Measurements from ENCODE around the gene NRCAM.

NRCAM gene

DNA sequence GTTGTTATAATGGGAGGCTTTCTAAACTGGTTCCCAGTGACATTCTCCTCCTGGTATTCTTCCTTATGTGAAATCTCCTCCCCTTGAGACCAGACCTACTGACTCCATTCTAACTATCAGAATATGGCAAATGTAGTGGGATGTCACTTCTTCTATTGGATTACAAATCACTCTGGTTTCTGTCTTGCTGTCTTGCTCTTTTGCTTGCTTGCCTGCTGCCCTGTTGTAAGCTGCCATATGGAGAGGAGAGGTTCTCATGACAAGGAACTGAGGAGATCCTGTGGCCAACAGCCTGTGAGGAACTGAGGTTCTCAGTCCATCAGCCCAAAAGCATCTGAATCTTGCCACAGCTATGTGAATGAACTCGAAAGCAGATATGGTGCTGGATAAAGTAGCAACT lies 4.7 kb upstream of the NRCAM start:
- in situ Hi-C loops (cut with MboI; ENCODE audit: low sequenced_read_pairs): loop anchor here (25.0 kb wide), 1 partner anchor 274 kb away; no protein-coding TSS in a partner anchor

DNA sequence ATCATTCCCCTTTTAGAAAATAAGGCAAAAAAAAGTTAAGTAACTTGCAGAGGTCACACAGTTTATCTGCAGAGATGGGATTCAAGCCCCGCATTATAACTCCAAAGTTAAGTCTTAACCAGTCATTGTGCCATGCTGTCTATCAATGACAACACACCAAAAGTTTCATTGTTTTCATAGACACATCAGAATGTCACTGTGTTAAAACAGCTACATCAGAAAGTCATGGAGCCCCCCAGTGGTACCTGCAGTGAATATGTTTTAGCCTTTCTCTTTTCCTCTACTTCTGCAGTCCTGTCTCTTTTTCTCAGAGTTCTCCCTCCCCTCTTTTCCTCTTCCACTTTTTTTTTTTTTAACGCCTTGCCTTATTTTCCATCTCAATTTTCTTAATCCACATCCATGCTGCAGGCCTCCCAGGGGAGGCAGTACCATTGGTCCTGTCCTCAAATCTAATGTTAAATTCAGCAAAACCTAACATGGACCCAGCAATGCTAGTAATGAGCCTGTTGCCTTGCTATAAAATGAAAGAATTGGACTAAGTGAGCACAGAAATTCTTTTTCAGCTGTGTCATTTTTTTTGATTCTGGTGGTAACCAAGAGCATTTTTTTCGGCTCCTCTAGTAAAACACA lies 3.8 kb upstream of the NRCAM start:
- in situ Hi-C loops (cut with MboI; ENCODE audit: low sequenced_read_pairs): loop anchor here (25.0 kb wide), 1 partner anchor 273 kb away; no protein-coding TSS in a partner anchor

DNA sequence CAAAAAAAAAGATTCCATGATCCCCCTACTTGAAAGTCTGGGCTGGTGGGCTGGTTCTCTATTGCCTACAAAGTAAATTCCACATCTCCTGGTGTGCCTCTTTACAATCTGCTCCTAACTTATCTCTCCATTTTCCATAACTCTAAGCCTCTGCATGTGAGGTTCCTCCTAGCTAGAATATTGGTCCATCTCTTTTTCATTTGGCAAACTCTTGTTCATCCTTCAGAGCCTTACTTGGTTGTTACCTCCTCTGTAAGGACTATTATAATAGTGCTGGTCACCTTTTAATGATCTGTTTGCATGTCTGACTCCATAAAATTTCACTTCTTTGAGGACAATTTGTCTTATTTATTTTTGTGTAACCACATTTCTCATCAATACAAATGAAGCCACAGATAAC lies 1.6 kb upstream of the NRCAM start:
- in situ Hi-C loops (cut with MboI; ENCODE audit: low sequenced_read_pairs): loop anchor here (25.0 kb wide), 1 partner anchor 271 kb away; no protein-coding TSS in a partner anchor

DNA sequence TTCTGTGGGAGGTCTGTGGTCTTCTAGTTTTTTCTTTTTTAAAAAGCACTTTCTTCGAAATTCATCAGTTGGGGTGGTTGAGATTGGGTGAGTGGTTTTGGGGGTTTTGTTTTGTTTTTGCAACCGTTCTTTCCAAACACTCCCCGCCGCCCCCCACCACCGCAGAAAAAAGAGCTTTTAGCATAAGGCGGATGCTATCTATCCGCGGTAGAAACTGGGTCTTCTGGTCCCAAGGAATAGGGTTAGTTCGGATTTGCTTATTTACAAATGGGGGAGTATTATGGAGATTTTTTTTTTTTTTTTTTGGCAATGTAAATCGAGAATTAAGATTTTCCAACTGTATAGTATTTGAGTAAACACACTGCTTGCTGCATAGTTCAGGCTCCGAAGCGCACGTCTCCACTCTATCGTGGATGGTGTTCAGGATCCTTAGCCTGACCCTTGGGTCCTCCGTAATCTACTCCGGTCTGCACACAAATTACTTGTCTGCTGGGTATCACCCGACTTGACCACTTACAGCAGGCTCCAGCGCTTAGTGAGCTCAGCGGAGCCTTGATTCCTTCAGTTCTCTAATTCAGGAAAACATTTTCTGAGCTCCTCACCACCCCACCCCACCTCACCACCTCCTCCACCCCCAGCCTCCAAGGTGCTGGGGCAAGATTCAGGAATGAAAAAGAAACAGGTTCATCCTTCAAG lies 757 bp upstream of the NRCAM start:
- in situ Hi-C loops (cut with MboI; ENCODE audit: low sequenced_read_pairs): loop anchor here (25.0 kb wide), 1 partner anchor 270 kb away; no protein-coding TSS in a partner anchor

DNA sequence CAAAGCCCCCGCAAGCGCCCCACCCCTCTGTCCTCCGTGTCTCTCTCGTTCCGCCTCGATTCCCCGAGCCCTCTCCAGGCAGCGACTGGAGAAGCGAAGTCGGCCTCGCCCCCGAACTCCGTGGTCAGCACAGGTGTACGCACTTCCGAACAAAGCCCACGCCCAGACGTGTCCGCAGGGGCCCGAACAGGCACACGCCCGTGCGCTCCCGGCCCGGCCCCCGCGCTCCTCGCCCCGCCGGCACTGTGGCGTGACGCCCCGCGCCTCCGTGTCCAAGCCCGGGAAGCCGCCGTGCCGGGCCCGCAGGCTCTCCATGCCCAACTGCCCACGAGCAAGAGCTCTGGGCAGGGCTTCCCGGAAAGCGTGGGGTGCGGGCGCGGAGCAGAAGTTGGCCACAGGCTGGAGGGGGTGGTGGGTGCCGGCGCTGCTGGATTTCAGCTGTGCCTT lies 662 bp downstream of the NRCAM start:
- in situ Hi-C loops (cut with MboI; ENCODE audit: low sequenced_read_pairs): loop anchor here (25.0 kb wide), 1 partner anchor 268 kb away; no protein-coding TSS in a partner anchor

DNA sequence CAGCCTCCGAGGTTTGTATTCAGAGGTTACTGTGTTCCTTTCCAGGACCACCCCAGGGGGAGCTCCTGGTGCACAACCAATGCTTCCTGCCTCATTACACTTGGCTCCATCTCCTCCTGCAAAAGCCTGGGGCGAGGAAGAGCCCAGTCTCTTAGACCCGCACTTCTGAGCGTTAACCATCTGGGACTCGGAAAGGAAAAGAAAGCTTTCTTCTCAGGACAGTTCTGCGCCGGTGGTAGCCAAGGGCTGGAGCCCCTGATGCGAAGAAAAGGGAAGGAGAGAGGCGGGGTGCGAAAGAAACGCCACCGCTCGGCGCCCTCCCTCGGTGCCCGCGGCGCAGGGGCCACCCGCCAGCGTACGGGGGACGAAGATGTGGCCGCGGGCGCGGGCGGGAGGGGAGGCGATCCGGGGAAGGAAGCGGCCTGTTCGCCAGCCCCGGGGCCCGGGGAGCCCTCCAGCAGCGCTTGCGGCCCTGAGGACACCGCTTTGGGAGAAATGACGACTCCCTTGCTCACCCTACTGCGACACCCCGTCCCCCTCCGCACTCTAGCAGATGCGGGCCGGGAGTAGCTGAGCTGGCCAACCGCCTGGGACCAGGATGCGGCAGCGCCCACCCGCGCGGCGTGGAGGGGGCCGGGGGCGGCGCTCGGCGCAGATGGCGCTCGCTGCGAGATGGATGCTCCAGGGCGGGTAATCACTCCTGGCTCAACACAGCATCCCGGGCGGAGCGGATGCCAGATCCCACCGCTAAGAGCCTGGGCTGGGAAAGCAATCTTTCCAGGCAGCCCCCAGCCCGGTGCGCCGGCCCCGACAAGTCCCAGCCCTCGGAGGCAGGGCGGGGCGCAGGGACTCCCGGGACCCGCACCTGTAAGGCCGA lies 1.3 kb downstream of the NRCAM start:
- in situ Hi-C loops (cut with MboI; ENCODE audit: low sequenced_read_pairs): loop anchor here (25.0 kb wide), 1 partner anchor 268 kb away; no protein-coding TSS in a partner anchor

DNA sequence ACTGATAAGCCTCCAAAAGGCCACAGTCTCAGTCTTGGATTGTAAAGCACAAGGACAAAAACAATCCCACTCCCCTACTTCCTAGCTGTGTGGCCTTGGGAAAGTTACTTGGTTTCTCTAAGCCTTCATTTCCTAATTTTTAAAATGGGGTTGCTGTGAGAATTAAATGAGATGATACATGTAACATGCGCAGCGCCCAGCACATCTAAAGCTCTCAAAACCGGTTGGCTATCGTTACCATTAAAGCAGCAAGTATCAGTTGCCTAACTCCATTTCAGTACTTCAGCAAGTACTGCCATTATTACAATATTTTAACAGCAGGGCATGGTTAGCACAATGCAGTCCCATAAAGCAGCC lies 1.9 kb downstream of the NRCAM start:
- in situ Hi-C loops (cut with MboI; ENCODE audit: low sequenced_read_pairs): loop anchor here (25.0 kb wide), 1 partner anchor 267 kb away; no protein-coding TSS in a partner anchor

DNA sequence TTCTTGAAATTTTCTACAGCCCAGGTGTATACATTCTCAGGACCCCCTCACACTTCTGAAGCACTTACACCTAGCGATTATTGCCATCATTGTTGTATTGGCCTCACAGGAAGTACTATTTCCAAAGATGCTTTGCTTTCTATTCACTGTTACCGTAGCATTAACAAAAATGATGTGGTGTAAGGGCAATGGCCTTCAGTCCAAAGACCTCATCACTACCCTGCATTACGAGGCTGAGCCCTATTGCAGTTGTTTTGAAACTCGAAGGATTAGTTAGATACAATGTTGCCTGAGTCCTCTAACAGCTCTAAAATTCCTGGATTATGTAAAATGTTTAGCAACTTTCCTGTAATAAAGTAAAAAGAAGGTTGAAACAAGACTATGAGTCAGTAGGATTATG lies 2.9 kb downstream of the NRCAM start:
- in situ Hi-C loops (cut with MboI; ENCODE audit: low sequenced_read_pairs): loop anchor here (25.0 kb wide), 1 partner anchor 266 kb away; no protein-coding TSS in a partner anchor

DNA sequence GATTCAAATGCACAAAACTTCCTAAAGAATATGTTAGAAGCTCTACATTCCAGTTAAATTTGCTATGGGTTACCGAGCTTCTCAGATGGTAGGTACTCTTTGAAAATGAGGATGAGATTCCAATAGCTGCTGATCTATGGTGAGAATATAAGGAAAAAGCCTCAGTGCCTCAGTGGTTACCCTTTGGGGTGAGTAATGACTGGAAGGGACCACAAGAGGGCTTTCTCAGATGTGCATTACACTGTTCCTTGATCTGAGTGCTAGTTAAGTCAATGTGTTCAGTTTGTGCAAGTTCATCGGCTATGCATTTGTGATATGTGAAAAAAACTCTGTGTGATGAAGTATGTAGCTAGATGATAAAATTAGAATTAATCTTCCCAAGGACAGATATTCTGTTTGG lies 3.5 kb downstream of the NRCAM start:
- in situ Hi-C loops (cut with MboI; ENCODE audit: low sequenced_read_pairs): loop anchor here (25.0 kb wide), 1 partner anchor 265 kb away; no protein-coding TSS in a partner anchor

DNA sequence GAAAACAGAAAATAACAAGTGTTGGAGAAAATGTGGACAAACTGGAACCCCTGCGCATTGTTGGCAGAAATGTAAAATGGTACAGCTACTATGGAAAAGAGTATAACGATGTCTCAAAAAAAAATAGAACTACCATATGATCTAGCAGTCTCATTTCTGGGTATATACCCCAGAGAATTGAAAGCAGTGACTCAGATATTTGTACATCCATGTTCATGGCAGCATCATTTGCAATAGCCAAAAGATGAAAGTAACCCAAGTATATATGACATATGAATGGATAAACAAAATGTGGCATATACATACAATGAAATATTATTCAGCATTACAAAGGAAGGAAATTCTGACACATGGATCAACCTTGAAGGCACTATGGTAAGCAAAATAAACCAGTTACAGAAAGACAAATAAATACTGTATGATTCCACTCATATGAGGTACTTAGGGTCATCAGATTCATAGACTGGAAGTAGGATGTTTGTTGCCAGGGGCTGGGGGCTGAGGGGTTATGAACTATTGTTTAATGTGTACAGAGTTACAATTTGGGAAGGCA lies 4.9 kb downstream of the NRCAM start:
- in situ Hi-C loops (cut with MboI; ENCODE audit: low sequenced_read_pairs): loop anchor here (25.0 kb wide), 1 partner anchor 264 kb away; no protein-coding TSS in a partner anchor

DNA sequence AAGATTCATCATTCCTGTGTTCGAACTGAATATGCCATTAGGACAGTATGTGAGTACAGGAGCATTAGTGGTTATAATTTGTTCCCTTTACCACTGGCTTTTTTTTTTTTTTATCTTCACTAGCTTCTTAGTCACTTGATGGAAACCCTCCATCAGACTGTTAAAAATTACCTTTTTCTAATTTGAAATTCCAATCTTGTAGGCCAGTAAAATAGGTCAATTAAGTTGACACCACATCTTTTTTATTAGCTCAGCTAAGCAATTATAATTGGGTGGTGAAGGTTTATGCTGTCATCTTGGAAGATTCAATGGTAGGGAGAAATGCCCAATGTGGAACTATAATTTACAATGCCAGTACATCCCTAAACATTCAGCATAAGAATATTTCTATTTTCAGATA lies 6.1 kb downstream of the NRCAM start:
- in situ Hi-C loops (cut with MboI; ENCODE audit: low sequenced_read_pairs): loop anchor here (25.0 kb wide), 1 partner anchor 263 kb away; no protein-coding TSS in a partner anchor

DNA sequence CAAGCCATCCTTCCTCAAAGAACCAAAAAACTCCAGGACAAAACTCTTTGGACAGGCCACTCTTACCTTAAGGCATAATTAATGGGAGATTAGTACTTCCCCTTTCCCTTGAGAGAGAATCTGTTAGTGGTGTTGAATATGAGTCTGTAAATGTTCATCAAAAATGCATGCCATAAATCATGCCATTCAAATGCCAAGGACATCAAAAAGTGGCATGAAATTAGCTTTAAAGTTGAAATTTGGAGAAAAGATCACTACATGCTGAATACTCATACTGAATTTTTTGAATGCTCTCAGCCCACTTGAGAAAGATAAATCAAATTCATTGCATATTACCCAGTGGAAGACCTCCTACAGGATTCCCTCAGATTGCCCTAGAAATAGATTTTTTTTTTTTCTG lies 6.7 kb downstream of the NRCAM start:
- in situ Hi-C loops (cut with MboI; ENCODE audit: low sequenced_read_pairs): no loop called here

DNA sequence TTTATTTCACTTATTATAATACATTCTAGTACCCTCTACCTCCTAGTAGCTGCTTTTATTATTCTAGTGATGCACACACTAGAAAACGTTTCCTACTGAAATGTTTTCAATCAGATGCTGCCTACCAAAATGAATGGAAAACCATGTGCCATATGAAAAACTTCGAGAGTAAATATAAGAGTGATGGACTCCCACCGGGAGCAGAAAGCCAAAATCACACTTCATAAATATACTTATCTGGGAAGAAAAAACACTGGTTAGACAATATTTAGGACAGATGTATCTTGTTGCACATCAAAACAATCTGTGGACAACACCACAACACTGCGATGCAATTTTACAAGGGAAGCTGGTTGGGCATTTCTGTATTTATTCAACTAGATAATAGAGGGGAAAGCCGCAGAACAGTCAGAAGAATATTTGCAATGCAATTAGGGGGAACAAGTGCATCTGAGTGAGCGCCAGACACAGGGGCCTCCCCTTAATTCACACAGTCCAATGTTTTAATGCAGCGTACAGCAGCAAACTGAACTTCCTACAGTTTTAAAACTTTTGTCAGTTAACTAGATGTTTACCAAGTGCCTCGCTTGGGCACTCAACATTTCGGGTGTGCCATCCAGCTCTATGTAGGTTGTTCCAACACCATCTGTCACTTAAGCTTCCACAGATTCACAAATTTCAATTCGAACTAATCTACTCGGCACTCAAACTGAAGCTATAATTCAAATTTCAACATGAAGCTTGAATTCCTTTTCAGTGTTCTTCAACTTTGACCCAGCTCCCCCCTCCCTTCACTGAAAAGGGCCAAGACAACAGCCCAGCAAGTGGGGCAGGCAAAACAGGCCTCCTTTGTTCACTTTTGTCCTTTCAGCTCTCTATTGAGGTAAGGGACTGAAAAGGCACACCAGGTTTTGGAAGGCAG lies 7.4 kb downstream of the NRCAM start:
- in situ Hi-C loops (cut with MboI; ENCODE audit: low sequenced_read_pairs): no loop called here

DNA sequence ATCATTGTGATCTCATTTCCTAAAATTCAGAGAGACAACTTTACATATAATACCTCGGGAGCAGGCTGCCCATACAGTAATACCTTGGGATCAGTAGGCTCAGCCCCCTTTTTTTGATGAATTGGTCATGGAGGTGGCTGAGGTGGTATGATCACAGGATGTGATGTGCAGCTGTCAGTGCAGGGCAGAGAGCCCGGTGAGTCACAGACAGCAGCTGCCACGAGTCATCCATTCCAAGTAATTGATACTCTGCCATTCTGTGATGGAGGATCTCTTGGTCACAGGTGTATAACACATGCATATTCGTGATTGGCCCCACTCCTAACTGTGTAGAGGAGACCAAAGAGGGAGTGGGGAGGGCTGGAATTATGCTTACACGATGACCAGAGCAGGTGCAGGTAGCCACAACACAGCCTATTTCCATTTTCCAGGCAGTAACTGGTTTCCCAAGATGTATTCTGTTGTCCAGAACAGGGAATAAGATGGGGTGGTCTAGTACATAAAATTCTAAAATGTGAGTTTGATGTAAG lies 14.1 kb downstream of the NRCAM start:
- in situ Hi-C loops (cut with MboI; ENCODE audit: low sequenced_read_pairs): no loop called here

DNA sequence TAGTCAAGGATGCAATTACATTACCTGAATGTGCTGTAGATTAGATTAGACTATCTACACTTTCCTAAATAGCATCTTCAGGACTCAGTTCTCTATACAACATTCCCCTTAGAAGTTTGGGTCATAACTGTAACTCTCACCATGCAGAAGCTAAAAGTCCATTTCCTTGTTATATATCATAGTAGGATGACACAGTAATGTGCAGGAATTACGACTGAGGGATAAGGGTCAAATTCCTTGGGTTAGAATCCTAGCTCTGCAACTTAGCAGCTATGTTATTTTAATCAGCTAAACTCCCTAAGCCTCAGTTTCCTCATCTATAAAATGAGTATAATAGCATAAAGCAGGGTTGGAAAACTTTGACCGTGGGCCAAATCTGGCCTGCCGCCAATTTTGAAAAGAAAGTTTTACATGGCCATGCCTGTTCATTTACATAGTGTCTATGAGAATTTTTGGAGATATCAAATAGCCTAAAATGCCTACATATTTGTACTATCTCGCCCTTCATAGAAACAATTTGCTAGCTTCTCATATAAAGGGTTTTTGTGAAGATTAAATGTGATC lies 14.8 kb downstream of the NRCAM start:
- in situ Hi-C loops (cut with MboI; ENCODE audit: low sequenced_read_pairs): no loop called here

DNA sequence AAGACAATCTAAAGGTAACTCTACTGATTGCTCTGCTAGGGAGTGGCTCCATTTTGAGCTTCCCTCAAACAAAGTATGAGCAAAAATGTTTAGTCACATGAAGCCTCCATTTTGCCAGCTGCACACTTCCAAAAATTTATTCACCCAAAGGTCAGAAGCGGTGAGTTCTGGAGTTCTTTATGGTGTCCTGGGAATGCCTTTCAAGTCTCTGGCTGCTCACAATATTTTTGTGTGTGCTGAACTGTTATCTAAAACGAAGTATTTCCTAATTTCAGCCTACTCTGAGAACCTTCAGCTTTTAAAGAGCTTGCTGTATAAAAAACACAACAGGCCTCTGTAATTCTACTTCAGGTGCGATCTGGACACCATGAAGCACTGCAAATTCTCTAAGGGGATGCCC lies 15.6 kb downstream of the NRCAM start:
- in situ Hi-C loops (cut with MboI; ENCODE audit: low sequenced_read_pairs): no loop called here

DNA sequence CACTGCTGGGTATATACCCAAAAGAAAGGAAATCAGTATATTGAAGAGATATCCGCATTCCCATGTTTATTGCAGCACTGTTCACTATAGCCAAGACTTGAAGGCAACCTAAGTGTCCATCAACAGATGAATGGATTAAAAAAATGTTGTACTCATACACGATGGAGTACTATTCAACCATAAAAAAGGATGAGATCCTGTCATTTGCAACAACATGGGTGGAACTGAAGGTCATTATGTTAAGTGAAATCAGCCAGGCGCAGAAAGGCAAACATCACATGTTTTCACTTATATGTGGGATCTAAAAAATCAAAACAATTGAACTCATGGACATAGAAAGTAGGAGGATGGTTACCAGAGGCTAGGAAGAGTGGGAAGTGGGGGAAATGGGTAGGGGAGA lies 19.3 kb downstream of the NRCAM start:
- in situ Hi-C loops (cut with MboI; ENCODE audit: low sequenced_read_pairs): no loop called here

DNA sequence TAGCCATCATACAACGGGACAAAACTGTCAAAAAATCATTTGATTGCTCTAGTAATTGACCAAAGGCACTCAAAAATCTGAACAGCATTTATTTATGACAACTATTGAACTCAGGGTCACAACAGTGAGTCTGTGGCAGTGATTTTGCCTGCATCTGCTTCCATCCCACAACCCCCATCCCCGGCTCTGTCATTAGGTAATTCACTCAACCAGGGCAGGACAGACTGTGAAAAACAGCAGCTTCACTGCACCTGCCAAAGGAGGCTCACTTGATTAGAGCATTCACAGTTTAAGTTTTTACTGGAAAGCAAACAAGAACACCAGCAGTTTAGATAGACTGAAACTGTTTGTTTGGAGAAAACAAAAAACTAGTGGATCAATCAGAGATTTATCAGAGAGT lies 22.2 kb downstream of the NRCAM start:
- in situ Hi-C loops (cut with MboI; ENCODE audit: low sequenced_read_pairs): no loop called here

DNA sequence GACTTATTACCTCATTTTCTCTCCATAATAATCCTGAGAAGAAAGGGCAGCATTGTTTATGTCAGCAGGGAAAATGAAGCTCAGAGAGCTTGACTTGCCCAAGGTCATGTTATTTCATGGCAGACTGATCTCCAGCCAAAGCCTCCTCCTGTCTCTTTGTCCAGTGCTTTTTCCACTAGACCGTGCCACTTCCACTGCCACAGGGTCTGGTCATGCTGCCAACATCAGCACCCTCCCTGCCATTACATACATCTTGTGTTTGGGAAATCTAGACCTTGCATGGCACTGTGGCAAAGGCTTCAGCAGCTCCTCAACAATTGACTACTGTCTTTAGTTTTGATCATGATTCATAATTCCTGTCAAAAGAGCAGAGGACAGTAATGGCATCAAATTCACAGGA lies 25.1 kb downstream of the NRCAM start:
- in situ Hi-C loops (cut with MboI; ENCODE audit: low sequenced_read_pairs): no loop called here

All from HL-60/S4 (cell line).